GM12878 (cell line): Measurements from ENCODE around the gene SETBP1. TPM values are rescaled to one million over a fixed set of nuclear protein-coding genes. Genes with fewer than 3 reads are reported as not detected.

Source experiments
- ATAC-seq: fragments of 200-7000 bp; cut with Tn5 transposase; 3 replicates; pipeline ENCODE4 v1.9.1; 2020; ENCODE audit warnings: mild to moderate bottlenecking, moderate library complexity
- BruUV-seq: library from RNA; stranded (reverse); fragments of 400-500 nt; replicated peaks from 2 replicates; lab custom pipeline; 2021; lab: Mats Ljungman, UMichigan
- CTCF ChIA-PET: fragments of 300-600 bp; sonication (Branson Sonifier 250); formaldehyde crosslinking; extraction: SDS; loops from one replicate; lab custom pipeline; 2021; ENCODE audit warnings: inconsistent platforms; lab: Yijun Ruan, JAX
- POLR2A ChIA-PET: fragments of 350-600 bp; formaldehyde crosslinking; extraction: SDS; loops from one replicate; lab custom pipeline; 2021; ENCODE audit warnings: inconsistent platforms; lab: Charles Lee
- RAD21 ChIA-PET: fragments of 300-600 bp; sonication (Branson Sonifier 250); formaldehyde crosslinking; loops from one replicate; lab custom pipeline; 2023; ENCODE audit warnings: antibody characterized with exemption; ENCODE audit not compliant: unreplicated experiment; lab: Charles Lee
- SMC1A ChIA-PET: fragments of 300-600 bp; sonication (Branson Sonifier 250); formaldehyde crosslinking; loops from one replicate; lab custom pipeline; 2023; ENCODE audit not compliant: unreplicated experiment, uncharacterized antibody; lab: Charles Lee
- DNase-seq: peaks from one replicate; pipeline ENCODE4 v3.0.0-alpha.2; 2011; ENCODE audit warnings: low read depth, low spot score
- FAIRE-seq: peaks from 3 replicates; lab custom pipeline; 2011; peaks lifted over from hg19 to GRCh38; lab: Jason Lieb, UNC
- H2AFZ ChIP-seq: 2 replicates; pipeline ENCODE4 v1.6.0; 2011; ENCODE audit warnings: low read depth, low read length, control low read depth; ENCODE audit not compliant: control insufficient read depth
- H3K27ac ChIP-seq: 2 replicates; pipeline ENCODE4 v1.5.1; 2011; ENCODE audit warnings: control low read depth; ENCODE audit not compliant: control insufficient read depth, insufficient read depth
- H3K27me3 ChIP-seq, 2 experiments: replicated peaks in 1 of 2; 2 replicates each; pipeline versions ENCODE4 v1.6.0 to v1.6.1; 2011; ENCODE audit warnings: low read length in 1 of 2; ENCODE audit not compliant: control insufficient read depth in 2 of 2, insufficient read depth in 2 of 2
- H3K36me3 ChIP-seq, 2 experiments: 2 replicates each; pipeline ENCODE4 v1.5.1; 2011; ENCODE audit warnings: low read length in 1 of 2; ENCODE audit not compliant: control insufficient read depth in 2 of 2, insufficient read depth in 2 of 2
- H3K4me1 ChIP-seq: 2 replicates; pipeline ENCODE4 v1.6.1; 2011; ENCODE audit warnings: mild to moderate bottlenecking, low read length, moderate library complexity, mixed read lengths; ENCODE audit not compliant: control insufficient read depth, insufficient read depth
- H3K4me2 ChIP-seq: 2 replicates; pipeline ENCODE4 v1.6.0; 2011; ENCODE audit warnings: control low read depth; ENCODE audit not compliant: control insufficient read depth, insufficient read depth
- H3K4me3 ChIP-seq: fragments of 200-600 bp; sonication (generic); 2 replicates; pipeline ENCODE4 v1.5.1; 2016
- H3K79me2 ChIP-seq: 2 replicates; pipeline ENCODE4 v1.6.0; 2011; ENCODE audit warnings: low read length; ENCODE audit not compliant: control insufficient read depth, insufficient read depth
- H3K9ac ChIP-seq: 2 replicates; pipeline ENCODE4 v1.8.0; 2011; ENCODE audit warnings: low read length, control low read depth, mixed read lengths; ENCODE audit not compliant: control insufficient read depth, insufficient read depth
- H3K9me3 ChIP-seq: replicated peaks from 3 replicates; pipeline ENCODE4 v1.5.1; 2011; ENCODE audit warnings: mild to moderate bottlenecking, low read length; ENCODE audit not compliant: control insufficient read depth, insufficient read depth
- H4K20me1 ChIP-seq: 2 replicates; pipeline ENCODE4 v1.6.0; 2011; ENCODE audit not compliant: control insufficient read depth, insufficient read depth
- BACH1 ChIP-seq: fragments of 450-650 bp; IDR thresholded peaks from 2 replicates; pipeline ENCODE4 v1.6.1; 2017; ENCODE audit warnings: mild to moderate bottlenecking, borderline replicate concordance
- BCL3 ChIP-seq: IDR thresholded peaks from 2 replicates; pipeline ENCODE4 v1.6.1; 2011; ENCODE audit warnings: borderline replicate concordance, low read depth, mild to moderate bottlenecking, moderate library complexity, low read length; ENCODE audit not compliant: insufficient read depth, poor library complexity, severe bottlenecking
- BMI1 ChIP-seq: fragments of 450-650 bp; IDR thresholded peaks from 2 replicates; pipeline ENCODE4 v1.6.1; 2016; ENCODE audit warnings: mild to moderate bottlenecking, moderate library complexity, borderline replicate concordance
- BRCA1 ChIP-seq: IDR thresholded peaks from 2 replicates; pipeline ENCODE4 v1.6.1; 2011; ENCODE audit warnings: low read depth, low read length, improper control_type of control experiment
- ESRRA ChIP-seq: IDR thresholded peaks from 2 replicates; pipeline ENCODE4 v1.6.1; 2012; ENCODE audit warnings: mild to moderate bottlenecking, low read length, improper control_type of control experiment
- NRF1 ChIP-seq: conservative IDR thresholded peaks from 2 replicates; pipeline ENCODE4 v1.6.1; 2011; ENCODE audit warnings: mild to moderate bottlenecking, low read depth, low read length, improper control_type of control experiment
- SMAD1 ChIP-seq: fragments of 450-650 bp; IDR thresholded peaks from 2 replicates; pipeline ENCODE4 v1.6.1; 2018; ENCODE audit warnings: mild to moderate bottlenecking, low read depth; ENCODE audit not compliant: partially characterized antibody
- SPI1 ChIP-seq: IDR thresholded peaks from 2 replicates; pipeline ENCODE4 v1.6.1; 2011; ENCODE audit warnings: low read depth, mild to moderate bottlenecking, low read length, moderate library complexity, borderline replicate concordance; ENCODE audit not compliant: insufficient read depth
- WGBS: methylation state at CpG from one replicate; pipeline ENCODE4 v1.1.6; 2016; ENCODE audit warnings: low lambda C conversion rate; ENCODE audit not compliant: insufficient replicate concordance, insufficient coverage; ENCODE audit errors: missing lambda C conversion rate; 5-methylcytosine and 5-hydroxymethylcytosine counted together
- in situ Hi-C: fragments of 300-500 bp; cut with MboI; formaldehyde crosslinking; loops from 9 replicates; pipeline ENCODE4 v1.14.3; 2018; ENCODE audit warnings: mixed read lengths
- intact Hi-C: fragments of 100-400 bp; cut with micrococcal nuclease; formaldehyde crosslinking; loops from one replicate; pipeline ENCODE4 v1.14.2; 2022; ENCODE audit not compliant: unreplicated experiment
- polyA plus RNA-seq, 11 experiments: library from polyadenylated mRNA; depleted of rRNA in 4 of 11; unstranded in 6 of 11; stranded (reverse) in 5 of 11; fragments of >200 nt; fragmentation: Nextera tagmentation in 4 of 11; fragmentation: Illumina TruSeq in 1 of 11; extraction: Ambion mirVana in 4 of 11; extraction: Trizol in 1 of 11; gene quantifications; 1 replicate in 1 of 11; 2 replicates in 10 of 11; pipeline versions ENCODE4 v1.2.1 to v1.2.3, GENCODE V29; 2011 to 2016; ENCODE audit warnings: inconsistent platforms in 2 of 11, missing spikeins in 2 of 11, low read depth in 1 of 11
- total RNA-seq, 4 experiments: library from RNA; depleted of rRNA in 3 of 4; stranded (reverse); fragments of >200 nt in 3 of 4; fragmentation: Illumina TruSeq in 1 of 4; extraction: Trizol in 1 of 4; gene quantifications; 2 replicates each; pipeline versions ENCODE4 v1.2.1 to v1.2.3, GENCODE V29; 2013 to 2021
- TF ChIP-seq, protein P1 (sequence below): IDR thresholded peaks from 2 replicates; pipeline ENCODE4 v1.6.1; 2012; ENCODE audit warnings: low read depth, low read length, improper control_type of control experiment

Gene SETBP1
- total and polyA plus RNA-seq, 10 of the 15 experiments (the other 5 are each of a cell fraction or from before 2014, with no cell fraction given) = 0.99 to 29.7 (median 8.3) TPM

DNA sequence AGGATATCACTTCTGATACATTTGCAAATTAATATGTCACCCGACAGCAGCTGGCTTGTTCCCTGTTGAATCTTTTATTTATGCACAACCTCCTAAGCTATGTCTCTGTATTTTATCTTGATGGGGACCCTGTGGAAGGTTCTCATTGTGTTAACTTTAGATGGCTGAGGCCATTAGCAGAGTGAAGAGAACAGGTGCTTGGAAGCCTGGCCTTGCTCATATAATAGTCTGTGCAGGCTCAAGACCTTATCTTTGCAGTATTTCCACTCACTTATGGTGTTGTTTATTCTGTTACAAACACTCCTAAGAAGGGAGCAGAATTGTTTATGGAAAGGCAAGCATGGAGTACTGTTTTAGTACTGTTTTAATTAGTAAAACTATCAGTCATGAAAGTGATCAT is 107.6 kb downstream of the SETBP1 start:
- ChIA-PET POLR2A (interaction anchor here (0.7 to 1.6 kb wide), 3 partner anchors 11 to 35 kb away, joined by 3 to 8 read pairs (median 4); no protein-coding TSS in a partner anchor), CTCF (interaction anchor here (1.4 to 3.6 kb wide), 2 partner anchors 9 to 29 kb away, joined by 3 to 31 read pairs; no protein-coding TSS in a partner anchor), RAD21 (interaction anchor here (1.6 to 2.7 kb wide), 2 partner anchors 18 to 62 kb away, joined by 3 to 10 read pairs; no protein-coding TSS in a partner anchor), SMC1A (interaction anchor here (0.6 to 4.4 kb wide), 7 partner anchors 8 to 105 kb away, joined by 3 to 42 read pairs (median 3); no protein-coding TSS in a partner anchor)
- WGBS = 91% methylated on average over 1 of the region's 1 CpG
- Histone ChIP-seq H3K27ac (no peak overlapping the region), H4K20me1 (no peaks in the 10 kb centered on the region), H3K4me3 (no peak overlapping the region), H3K9ac (no peak overlapping the region), H3K79me2 (no peaks in the 10 kb centered on the region), H3K9me3 (no peaks in the 10 kb centered on the region), H2AFZ (no peak overlapping the region), H3K4me2 (no peak overlapping the region), H3K4me1 (peaks cover 20% of the 10 kb centered on the region), H3K36me3 (no peaks in the 10 kb centered on the region; a peak in 1 of 4 replicates), H3K27me3 (no peaks in the 10 kb centered on the region)
- intact Hi-C loops (loop anchor here (5.0 kb wide), 1 partner anchor 49 kb away; no protein-coding TSS in a partner anchor), in situ Hi-C loops (no loop called here)
- TF ChIP-seq ESRRA = no peak
- TF ChIP-seq BCL3 = no peak
- no peak for TF ChIP-seq BRCA1
- no peak for TF ChIP-seq BACH1
- TF ChIP-seq NRF1 = no peak
- TF ChIP-seq SPI1 = no peak
- TF ChIP-seq SMAD1 = no peak
- no peak for TF ChIP-seq BMI1
- TF ChIP-seq, protein P1, sequence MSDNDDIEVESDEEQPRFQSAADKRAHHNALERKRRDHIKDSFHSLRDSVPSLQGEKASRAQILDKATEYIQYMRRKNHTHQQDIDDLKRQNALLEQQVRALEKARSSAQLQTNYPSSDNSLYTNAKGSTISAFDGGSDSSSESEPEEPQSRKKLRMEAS = no peak
- ATAC-seq (no peak), DNase-seq (no peak), FAIRE-seq (no peak)
- no TSS peak for BruUV-seq
